IPS-20b (cell line): Measurements from ENCODE around the gene NDUFS2.

ENCODE experiments used
- H3K27ac ChIP-seq: one replicate; pipeline ENCODE4 v1.5.1; 2013; ENCODE audit warnings: low read length
- H3K27me3 ChIP-seq: 2 replicates; pipeline ENCODE4 v1.6.1; 2013; ENCODE audit warnings: mild to moderate bottlenecking, low read length, inconsistent platforms; ENCODE audit not compliant: insufficient read depth
- H3K36me3 ChIP-seq: 2 replicates; pipeline ENCODE4 v1.6.1; 2013; ENCODE audit warnings: low read depth, mild to moderate bottlenecking, inconsistent platforms, low read length, moderate library complexity; ENCODE audit not compliant: insufficient read depth
- H3K4me1 ChIP-seq: 2 replicates; pipeline ENCODE4 v1.6.1; 2013; ENCODE audit warnings: mild to moderate bottlenecking, control low read depth, inconsistent platforms, low read length, moderate library complexity; ENCODE audit not compliant: insufficient read depth
- H3K4me3 ChIP-seq: 2 replicates; pipeline ENCODE4 v1.5.1; 2013; ENCODE audit warnings: mild to moderate bottlenecking, low read length, inconsistent platforms
- H3K9ac ChIP-seq: 2 replicates; pipeline ENCODE4 v1.6.1; 2013; ENCODE audit warnings: low read depth, mild to moderate bottlenecking, inconsistent platforms, low read length, moderate library complexity
- H3K9me3 ChIP-seq: 2 replicates; pipeline ENCODE4 v1.6.1; 2013; ENCODE audit warnings: mild to moderate bottlenecking, low read depth, low read length, inconsistent platforms; ENCODE audit not compliant: insufficient read depth

NDUFS2 gene

GRCh38 chr1:161198897-161199431, 3.2 kb upstream of the NDUFS2 start, which contains the start of gene ADAMTS4:
ADAMTS4 (minus strand) TSS chr1:161199054; CDS start chr1:161198627, 427 bp downstream.
- Histone ChIP-seq H3K4me1 (peaks cover 47% of the 10 kb centered on the region), H3K27ac (peak within 1 kb of the TSS; percentile 86), H3K4me3 (peak within 1 kb of the TSS; percentile 45; the same call in 1 of the 2 replicates), H3K9ac (peak within 1 kb of the TSS; percentile 96; the same call in 1 of the 2 replicates), H3K27me3 (no peaks in the 10 kb centered on the region), H3K36me3 (peaks cover 7% of the 10 kb centered on the region; the same call in 1 of the 2 replicates), H3K9me3 (no peaks in the 10 kb centered on the region)

GRCh38 chr1:161199506-161200139, 2.5 kb upstream of the NDUFS2 start:
- Histone ChIP-seq H3K36me3 (peaks cover 13% of the 10 kb centered on the region), H3K4me3 (peak overlapping the region; percentile 7; the same call in 1 of the 2 replicates), H3K4me1 (peaks cover 47% of the 10 kb centered on the region), H3K9ac (peak overlapping the region; percentile 96; the same call in 1 of the 2 replicates), H3K9me3 (no peaks in the 10 kb centered on the region), H3K27me3 (no peaks in the 10 kb centered on the region), H3K27ac (peak overlapping the region; percentile 86)

- H3K4me3 ChIP-seq: peak overlapping the region; percentile 17; the same call in 1 of the 2 replicates
- H3K27me3 ChIP-seq: no peaks in the 10 kb centered on the region
- H3K27ac ChIP-seq: peak overlapping the region; percentile 86
- H3K9ac ChIP-seq: peak overlapping the region; percentile 96; the same call in 1 of the 2 replicates
- H3K9me3 ChIP-seq: no peaks in the 10 kb centered on the region
- H3K4me1 ChIP-seq: peaks cover 47% of the 10 kb centered on the region
- peaks cover 22% of the 10 kb centered on the region for H3K36me3 ChIP-seq
Observed at GRCh38 chr1:161200421-161200991, 1.7 kb upstream of the NDUFS2 start.

- Histone ChIP-seq H3K4me3 (peak overlapping the region; percentile 80; the same call in 1 of the 2 replicates), H3K27me3 (no peaks in the 10 kb centered on the region), H3K36me3 (peaks cover 29% of the 10 kb centered on the region), H3K9ac (peak overlapping the region; percentile 96; the same call in 1 of the 2 replicates), H3K27ac (peak overlapping the region; percentile 86), H3K9me3 (no peaks in the 10 kb centered on the region), H3K4me1 (peaks cover 47% of the 10 kb centered on the region)
Observed at GRCh38 chr1:161200992-161201835, 953 bp upstream of the NDUFS2 start.

GRCh38 chr1:161206411-161207140, 4.4 kb downstream of the NDUFS2 start:
- H3K36me3 ChIP-seq: peaks cover 77% of the 10 kb centered on the region
- H3K4me3 ChIP-seq: no peak overlapping the region
- H3K9ac ChIP-seq: no peak overlapping the region
- peaks cover 5% of the 10 kb centered on the region; the same call in 1 of the 2 replicates for H3K4me1 ChIP-seq
- no peaks in the 10 kb centered on the region for H3K27me3 ChIP-seq
- no peak overlapping the region for H3K27ac ChIP-seq
- no peaks in the 10 kb centered on the region for H3K9me3 ChIP-seq

- no peak overlapping the region for H3K9ac ChIP-seq
- no peaks in the 10 kb centered on the region for H3K9me3 ChIP-seq
- H3K4me1 ChIP-seq: peaks cover 3% of the 10 kb centered on the region; the same call in 1 of the 2 replicates
- H3K36me3 ChIP-seq: peaks cover 83% of the 10 kb centered on the region
- H3K27me3 ChIP-seq: no peaks in the 10 kb centered on the region
- H3K4me3 ChIP-seq: no peak overlapping the region
- H3K27ac ChIP-seq: no peak overlapping the region
Observed at GRCh38 chr1:161207173-161207572, 5.0 kb downstream of the NDUFS2 start.

GRCh38 chr1:161209790-161210409, 7.7 kb downstream of the NDUFS2 start:
- peaks cover 3% of the 10 kb centered on the region; the same call in 1 of the 2 replicates for H3K4me1 ChIP-seq
- H3K9me3 ChIP-seq: no peaks in the 10 kb centered on the region
- no peak overlapping the region for H3K27ac ChIP-seq
- no peaks in the 10 kb centered on the region for H3K27me3 ChIP-seq
- H3K4me3 ChIP-seq: no peak overlapping the region
- peaks cover 94% of the 10 kb centered on the region for H3K36me3 ChIP-seq
- no peak overlapping the region for H3K9ac ChIP-seq

GRCh38 chr1:161214369-161214768, 12.2 kb downstream of the NDUFS2 start:
- Histone ChIP-seq H3K36me3 (peaks cover 59% of the 10 kb centered on the region), H3K27me3 (no peaks in the 10 kb centered on the region), H3K4me1 (peaks cover 13% of the 10 kb centered on the region; the same call in 1 of the 2 replicates), H3K9me3 (no peaks in the 10 kb centered on the region), H3K27ac (no peak overlapping the region), H3K9ac (no peak overlapping the region), H3K4me3 (no peak overlapping the region)

- H3K27ac ChIP-seq: no peak within 1 kb of the TSS
- no peaks in the 10 kb centered on the region for H3K27me3 ChIP-seq
- peaks cover 12% of the 10 kb centered on the region; the same call in 1 of the 2 replicates for H3K4me1 ChIP-seq
- no peak within 1 kb of the TSS for H3K4me3 ChIP-seq
- H3K9ac ChIP-seq: no peak within 1 kb of the TSS
- H3K36me3 ChIP-seq: peaks cover 54% of the 10 kb centered on the region
- no peaks in the 10 kb centered on the region for H3K9me3 ChIP-seq
Observed at GRCh38 chr1:161215076-161215475, 12.9 kb downstream of the NDUFS2 start, which contains the start of gene FCER1G. FCER1G (plus strand) TSS chr1:161215295; CDS start chr1:161215322, 27 bp downstream.

- Histone ChIP-seq H3K27ac (no peak overlapping the region), H3K36me3 (peaks cover 33% of the 10 kb centered on the region), H3K4me1 (peaks cover 10% of the 10 kb centered on the region; the same call in 1 of the 2 replicates), H3K9ac (no peak overlapping the region), H3K4me3 (no peak overlapping the region), H3K9me3 (no peaks in the 10 kb centered on the region), H3K27me3 (no peaks in the 10 kb centered on the region)
Observed at GRCh38 chr1:161216945-161217712, 15.0 kb downstream of the NDUFS2 start.
